ENCODE results near the gene GRIA4. TPM values are rescaled to one million over a fixed set of nuclear protein-coding genes. Genes with fewer than 3 reads are reported as not detected.
"Not testable (repeated sequence)": the region's sequence is repeated elsewhere in the genome, so short reads cannot be mapped to it uniquely, and the experiment has no call there.

The GRIA4 gene
- total RNA-seq, 2 donors from 2014 or later = 0.10 TPM; not detected in 1

- DNase-seq (ENCODE audit: low spot score); intact Hi-C loops (cut with DNase I): not testable (repeated sequence)
Observed at GRCh38 chr11:105773452-105773851, 163.6 kb downstream of the GRIA4 start.

- DNase-seq (ENCODE audit: low spot score) = no peak
- intact Hi-C loops (cut with DNase I) = no loop called here
Observed at GRCh38 chr11:105774899-105775298, 165.0 kb downstream of the GRIA4 start.

DNA sequence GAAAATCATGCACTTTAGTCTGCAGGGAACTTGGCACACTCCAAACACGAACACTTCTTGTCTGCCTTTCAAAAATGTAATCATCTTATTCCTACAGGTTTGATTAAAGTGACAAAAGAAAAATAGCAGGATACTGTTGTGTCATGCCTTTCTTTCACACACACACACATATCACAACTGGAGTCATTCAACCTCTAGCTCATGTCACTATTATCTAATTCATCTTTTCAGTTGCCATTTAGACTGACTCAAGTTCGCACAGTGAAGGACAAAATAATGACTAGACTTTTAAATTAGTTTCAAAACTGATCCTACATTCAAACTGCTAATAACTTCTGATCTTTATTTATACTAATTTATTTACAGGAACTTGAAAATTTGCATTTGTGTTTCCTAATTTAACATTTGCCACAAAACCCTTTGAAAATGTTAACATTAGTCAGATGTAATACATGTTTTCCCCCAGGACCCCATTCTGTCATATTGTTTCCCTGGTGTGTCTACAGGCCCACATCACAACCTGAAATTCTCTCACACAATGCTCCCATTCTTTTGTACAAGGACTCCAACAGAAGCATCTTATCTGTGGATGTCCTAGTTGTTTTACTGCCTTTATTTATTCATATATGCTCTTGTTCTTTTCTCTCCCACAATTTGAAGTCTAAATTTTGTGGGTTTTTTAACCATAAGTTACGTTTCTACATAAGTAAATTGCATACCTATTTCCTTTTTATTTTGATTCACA, 171.1 kb downstream of the GRIA4 start:
- intact Hi-C loops (cut with DNase I) = no loop called here
- DNase-seq (ENCODE audit: low spot score) = no peak

GRCh38 chr11:105781807-105782206, 171.9 kb downstream of the GRIA4 start:
- intact Hi-C loops (cut with DNase I) = no loop called here
- no peak for DNase-seq (ENCODE audit: low spot score)

- no peak for DNase-seq (ENCODE audit: low spot score)
- intact Hi-C loops (cut with DNase I) = no loop called here
Observed at GRCh38 chr11:105783216-105783615, 173.3 kb downstream of the GRIA4 start.

DNA sequence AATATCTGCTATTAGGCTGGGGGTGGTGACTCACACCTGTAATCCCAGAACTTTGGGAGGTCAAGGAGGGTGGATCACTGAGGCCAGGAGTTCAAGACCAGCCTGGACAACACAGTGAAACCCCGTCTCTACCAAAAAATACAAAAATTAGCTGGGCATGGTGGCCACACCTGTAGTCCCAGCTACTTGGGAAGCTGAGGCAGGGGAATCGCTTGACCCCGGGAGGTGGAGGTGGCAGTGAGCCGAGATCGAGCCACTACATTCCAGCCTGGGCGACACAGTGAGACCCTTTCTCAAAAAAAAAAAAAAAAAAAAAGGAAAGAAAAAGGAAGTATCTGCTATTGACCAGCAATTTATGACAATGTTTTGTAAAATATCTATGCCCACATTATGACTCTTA, 176.0 kb downstream of the GRIA4 start:
- intact Hi-C loops (cut with DNase I); DNase-seq (ENCODE audit: low spot score): not testable (repeated sequence)

- intact Hi-C loops (cut with DNase I) = no loop called here
- DNase-seq (ENCODE audit: low spot score) = no peak
Observed at GRCh38 chr11:105786741-105787140, 176.9 kb downstream of the GRIA4 start.

DNA sequence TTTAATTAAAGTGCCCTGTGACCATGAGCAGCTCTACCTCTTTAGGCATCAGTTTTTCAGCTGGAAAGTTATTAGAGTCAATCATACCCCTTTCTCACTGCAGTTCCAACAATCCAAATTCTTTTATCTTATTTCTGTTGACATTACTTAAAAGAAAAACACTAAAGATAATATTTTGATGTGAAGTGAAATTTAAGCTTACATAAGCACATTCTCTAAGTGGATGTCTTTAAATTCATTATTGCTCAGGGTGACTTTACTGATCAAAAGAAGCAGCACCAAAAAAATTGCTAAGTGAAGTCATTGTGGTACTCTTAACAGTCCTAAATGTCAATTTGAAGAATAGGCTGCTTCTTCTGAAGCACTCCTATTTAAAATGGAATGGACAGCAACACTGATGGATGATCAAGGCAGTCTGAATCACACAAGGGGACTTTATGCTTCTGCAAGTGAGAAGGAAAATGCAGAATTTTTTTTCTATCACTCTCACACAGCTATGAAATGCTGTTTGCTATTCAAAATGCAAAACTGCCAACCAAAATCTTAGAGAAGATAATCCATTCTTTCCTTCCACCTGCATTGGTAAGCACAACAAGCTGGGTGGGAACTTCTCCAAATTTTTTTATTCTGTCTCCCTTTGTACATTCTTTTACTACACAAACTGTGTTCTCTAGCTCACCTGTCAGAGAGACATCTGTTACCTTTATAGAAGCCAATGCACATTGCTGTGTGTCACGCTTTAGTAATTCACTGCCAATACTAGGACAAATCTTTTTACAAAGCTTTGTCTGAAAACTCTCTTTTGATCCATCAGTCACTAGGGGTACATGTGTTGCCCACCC, 179.9 kb downstream of the GRIA4 start:
- DNase-seq (ENCODE audit: low spot score) = no peak
- intact Hi-C loops (cut with DNase I) = no loop called here

GRCh38 chr11:105790840-105791239, 181.0 kb downstream of the GRIA4 start:
- intact Hi-C loops (cut with DNase I) = no loop called here
- no peak for DNase-seq (ENCODE audit: low spot score)

DNA sequence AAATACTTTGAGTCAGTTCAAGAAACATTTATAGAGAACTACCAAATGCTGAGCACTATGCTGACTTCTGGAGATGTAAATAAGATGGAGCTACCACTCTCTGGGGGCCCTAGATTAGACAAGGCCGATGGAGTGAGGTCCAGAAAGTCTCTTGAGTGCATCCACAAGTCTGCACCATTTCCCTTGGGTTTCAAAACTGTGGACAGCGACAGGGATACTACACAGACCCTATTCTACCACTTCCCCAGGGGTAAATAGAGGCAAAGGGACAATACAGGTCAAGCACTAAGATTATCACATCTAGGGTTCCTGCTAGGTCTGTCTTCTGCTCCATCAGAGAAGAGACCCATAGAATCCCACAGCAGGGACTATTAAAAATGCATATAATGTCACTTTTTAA, 183.2 kb downstream of the GRIA4 start:
- DNase-seq (ENCODE audit: low spot score) = no peak
- intact Hi-C loops (cut with DNase I) = no loop called here

DNA sequence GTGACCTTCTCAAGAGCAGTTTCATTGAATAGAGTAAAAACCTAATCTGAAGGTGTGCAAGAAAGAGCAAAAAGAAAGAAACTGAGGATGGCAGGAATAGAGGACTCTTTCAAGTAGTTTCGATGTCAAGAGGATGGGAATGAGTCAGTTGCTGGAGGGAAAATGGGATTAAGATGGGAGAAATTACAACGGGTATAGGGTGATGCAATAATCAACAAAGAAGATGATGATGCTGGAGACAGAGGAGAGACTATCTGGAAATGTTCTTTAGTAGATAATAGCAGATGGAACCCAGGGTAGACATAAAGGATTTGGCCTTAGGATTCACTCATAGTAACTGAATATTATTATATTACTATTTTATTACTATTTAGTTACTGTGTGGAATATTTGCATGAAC, 189.4 kb downstream of the GRIA4 start:
- intact Hi-C loops (cut with DNase I) = no loop called here
- DNase-seq (ENCODE audit: low spot score) = no peak

GRCh38 chr11:105799728-105800462, 190.0 kb downstream of the GRIA4 start:
- no peak for DNase-seq (ENCODE audit: low spot score)
- intact Hi-C loops (cut with DNase I) = no loop called here

DNA sequence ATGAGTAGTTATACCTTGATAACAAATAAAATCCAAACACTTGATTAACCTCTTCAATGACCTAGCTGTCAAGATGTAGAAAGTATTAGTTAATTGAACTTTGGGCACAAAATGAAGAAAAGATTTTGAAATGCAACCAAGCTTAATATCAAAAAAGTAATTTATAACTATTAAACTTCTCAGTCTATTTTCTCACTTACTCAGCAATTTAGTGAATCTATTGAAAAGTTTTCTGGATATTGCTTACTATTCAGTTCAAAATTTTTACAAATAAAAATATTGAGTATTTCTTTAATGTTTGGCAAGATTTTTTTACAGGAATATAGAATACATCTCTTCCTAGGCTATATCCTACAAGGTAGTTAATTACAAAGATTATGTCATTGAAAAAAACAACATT, 192.5 kb downstream of the GRIA4 start:
- intact Hi-C loops (cut with DNase I) = no loop called here
- no peak for DNase-seq (ENCODE audit: low spot score)

DNA sequence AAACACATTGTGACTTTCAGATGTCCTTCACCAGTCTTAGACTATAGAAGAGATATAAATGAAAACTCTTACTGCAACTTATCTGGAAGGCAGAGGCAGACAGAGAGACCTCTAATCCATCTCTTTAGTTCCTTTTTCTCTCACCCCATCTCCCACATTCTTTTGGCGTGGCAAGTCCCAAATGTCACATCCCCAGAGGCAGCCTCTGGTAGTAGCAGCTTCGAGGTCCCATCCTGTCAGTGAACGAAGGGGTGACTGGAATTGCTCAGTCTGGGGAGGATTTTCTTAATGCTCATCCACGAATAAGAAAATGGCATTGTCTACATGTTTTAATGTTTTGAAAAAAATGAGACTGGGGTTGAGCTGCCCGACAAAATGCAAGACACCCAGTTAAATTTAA, 201.4 kb downstream of the GRIA4 start:
- DNase-seq (ENCODE audit: low spot score) = no peak
- intact Hi-C loops (cut with DNase I) = no loop called here

DNA sequence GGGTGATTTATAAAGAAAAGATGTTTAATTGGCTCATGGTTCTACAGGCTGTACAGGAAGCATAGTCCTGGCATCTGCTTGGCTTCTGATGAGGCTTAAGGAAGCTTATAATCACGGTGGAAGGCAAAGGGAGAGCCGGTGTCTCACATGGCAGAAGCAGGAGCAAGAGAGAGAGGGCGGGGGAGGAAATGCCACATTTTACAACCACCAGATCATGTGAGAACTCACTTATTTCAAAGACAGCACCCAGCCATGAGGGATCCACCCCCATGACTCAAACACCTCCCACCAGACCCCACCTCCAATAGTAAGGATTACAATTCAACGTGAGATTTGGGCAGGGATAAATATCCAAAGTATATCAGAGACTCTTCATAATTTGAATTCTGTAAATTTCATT, 211.5 kb downstream of the GRIA4 start:
- intact Hi-C loops (cut with DNase I) = no loop called here
- DNase-seq (ENCODE audit: low spot score) = no peak

DNA sequence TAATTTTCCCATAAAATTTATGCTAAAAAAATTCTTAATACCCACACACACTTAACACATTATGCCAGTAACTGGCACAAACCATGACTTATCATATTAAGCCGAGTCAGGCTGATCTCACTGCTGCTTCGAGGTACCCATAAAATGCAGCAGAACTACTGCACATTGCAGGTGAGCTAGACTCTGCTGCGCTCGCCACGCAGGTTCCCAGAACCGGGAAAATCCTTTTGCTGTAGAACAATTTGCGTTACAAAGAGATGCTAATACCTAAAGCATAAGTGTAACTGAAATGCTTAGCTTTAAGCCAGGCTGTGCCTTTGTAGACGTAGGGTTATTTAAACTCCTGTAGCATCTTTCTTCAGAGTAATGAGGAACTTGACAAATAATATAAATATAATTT, 211.9 kb downstream of the GRIA4 start:
- intact Hi-C loops (cut with DNase I) = no loop called here
- no peak for DNase-seq (ENCODE audit: low spot score)

DNA sequence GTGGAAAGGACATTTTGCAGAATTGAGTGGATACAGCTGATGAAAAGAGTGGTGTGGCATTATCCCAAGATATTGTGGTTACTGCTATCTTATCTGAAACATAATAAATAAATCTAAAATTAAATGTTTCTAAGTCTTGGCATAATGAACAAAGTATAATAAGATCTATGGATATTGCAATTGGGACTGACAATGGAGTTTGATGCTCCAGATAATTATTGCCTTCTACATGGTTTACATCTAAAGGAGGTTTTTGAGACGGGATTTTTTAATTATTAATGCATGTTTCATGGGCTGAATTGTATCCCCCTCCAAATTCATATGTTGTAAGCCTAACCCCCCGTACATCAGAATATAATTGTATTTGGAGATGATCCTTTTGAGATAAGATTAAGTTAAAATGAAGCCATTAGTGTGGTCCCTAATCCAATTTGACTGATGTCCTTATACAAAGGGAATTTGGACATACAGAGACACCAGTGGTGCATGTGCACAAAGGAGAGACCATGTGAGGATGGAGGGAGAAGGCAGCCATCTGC, 213.7 kb downstream of the GRIA4 start:
- no peak for DNase-seq (ENCODE audit: low spot score)
- intact Hi-C loops (cut with DNase I) = no loop called here

GRCh38 chr11:105824457-105825013, 214.7 kb downstream of the GRIA4 start:
- DNase-seq (ENCODE audit: low spot score) = no peak
- intact Hi-C loops (cut with DNase I) = no loop called here

GRCh38 chr11:105825141-105825540, 215.3 kb downstream of the GRIA4 start:
- intact Hi-C loops (cut with DNase I) = no loop called here
- no peak for DNase-seq (ENCODE audit: low spot score)

DNA sequence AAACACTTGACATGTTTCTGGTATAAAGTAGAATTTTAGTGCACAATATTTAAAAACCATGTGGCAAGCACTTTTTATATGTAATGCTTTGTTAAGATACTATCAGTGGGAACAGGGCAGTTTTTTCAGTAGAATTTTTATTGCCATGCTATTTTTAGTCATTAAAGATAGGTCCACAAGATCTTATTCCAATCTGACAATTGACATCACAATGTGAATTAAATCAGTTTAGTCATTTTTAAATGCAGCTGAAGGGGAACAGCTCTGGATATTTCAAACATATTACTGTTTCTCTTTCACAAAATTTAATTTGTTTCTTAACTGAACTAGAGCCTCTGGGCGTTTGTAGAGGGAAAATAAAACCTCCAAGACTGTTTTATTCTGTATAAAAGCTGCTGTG, 218.0 kb downstream of the GRIA4 start:
- DNase-seq (ENCODE audit: low spot score) = no peak
- intact Hi-C loops (cut with DNase I) = no loop called here
